HG03103 (cell line): Measurements from ENCODE around the gene SKI.

Source experiments
- ATAC-seq: cut with Tn5 transposase; IDR thresholded peaks from one replicate; pipeline ENCODE4 v1.9.1; 2021; ENCODE audit warnings: low read depth; ENCODE audit not compliant: unreplicated experiment

Gene SKI

GRCh38 chr1:2302292-2302925, 74.3 kb downstream of the SKI start:
- no peak for ATAC-seq

GRCh38 chr1:2303016-2303775, 75.1 kb downstream of the SKI start:
- no peak for ATAC-seq

GRCh38 chr1:2303781-2304180, 75.7 kb downstream of the SKI start:
- no peak for ATAC-seq

- ATAC-seq = no peak
Observed at GRCh38 chr1:2304282-2304681, 76.2 kb downstream of the SKI start.

GRCh38 chr1:2304921-2305681, 77.0 kb downstream of the SKI start:
- no peak for ATAC-seq

GRCh38 chr1:2306151-2306978, 78.2 kb downstream of the SKI start:
- no peak for ATAC-seq

- no peak for ATAC-seq
Observed at GRCh38 chr1:2307064-2307605, 79.0 kb downstream of the SKI start.

- no peak for ATAC-seq
Observed at GRCh38 chr1:2307972-2308371, 79.9 kb downstream of the SKI start.

GRCh38 chr1:2308844-2309243, 80.7 kb downstream of the SKI start:
- ATAC-seq = no peak

- ATAC-seq = no peak
Observed at GRCh38 chr1:2310332-2311183, 82.4 kb downstream of the SKI start.

- ATAC-seq = no peak
Observed at GRCh38 chr1:2311184-2312032, 83.3 kb downstream of the SKI start.

GRCh38 chr1:2312160-2312514, 84.0 kb downstream of the SKI start:
- ATAC-seq = no peak

- no peak for ATAC-seq
Observed at GRCh38 chr1:2312515-2313301, 84.6 kb downstream of the SKI start.

GRCh38 chr1:2313651-2314261, 85.6 kb downstream of the SKI start:
- ATAC-seq = no peak

GRCh38 chr1:2314273-2314802, 86.2 kb downstream of the SKI start:
- no peak for ATAC-seq

GRCh38 chr1:2314803-2315673, 86.9 kb downstream of the SKI start:
- ATAC-seq = no peak
